HepG2 (cell line): ENCODE data around the gene CFAP61. TPM values are rescaled to one million over a fixed set of nuclear protein-coding genes. Genes with fewer than 3 reads are reported as not detected.

Source experiments
- AFF4 ChIP-seq: sonication (generic); formaldehyde crosslinking; IDR thresholded peaks from 2 replicates; pipeline ENCODE4 v1.4.0; 2020; ENCODE audit warnings: missing genetic modification reagents
- AHDC1 ChIP-seq: sonication (generic); formaldehyde crosslinking; IDR thresholded peaks from 2 replicates; pipeline ENCODE4 v1.5.1; 2020; ENCODE audit warnings: mild to moderate bottlenecking, missing genetic modification reagents, borderline replicate concordance
- IRX3 ChIP-seq: sonication (generic); formaldehyde crosslinking; IDR thresholded peaks from 2 replicates; pipeline ENCODE4 v1.8.1; 2023; ENCODE audit warnings: mild to moderate bottlenecking, low read depth, missing genetic modification reagents, borderline replicate concordance
- MIER2 ChIP-seq: IDR thresholded peaks from 2 replicates; pipeline ENCODE4 v1.6.1; 2016; ENCODE audit warnings: missing biosample characterization, missing genetic modification reagents
- NBN ChIP-seq: fragments of 450-650 bp; conservative IDR thresholded peaks from 2 replicates; pipeline ENCODE4 v1.6.1; 2017
- SNAPC2 ChIP-seq: sonication (generic); formaldehyde crosslinking; IDR thresholded peaks from 2 replicates; pipeline ENCODE4 v1.8.1; 2022; ENCODE audit warnings: mild to moderate bottlenecking, missing genetic modification reagents
- XRCC5 ChIP-seq: fragments of 200-400 bp; formaldehyde crosslinking; optimal IDR thresholded peaks from 2 replicates; pipeline ENCODE3; 2017; ENCODE audit warnings: mild to moderate bottlenecking, low read length
- ZMYM2 ChIP-seq: sonication (generic); formaldehyde crosslinking; IDR thresholded peaks from 2 replicates; pipeline ENCODE4 v1.8.0; 2022; ENCODE audit warnings: mild to moderate bottlenecking, missing genetic modification reagents
- ZNF383 ChIP-seq: sonication (generic); formaldehyde crosslinking; IDR thresholded peaks from 2 replicates; pipeline ENCODE4 v1.4.0; 2020; ENCODE audit warnings: missing genetic modification reagents, mild to moderate bottlenecking, borderline replicate concordance
- ZNF564 ChIP-seq: sonication (generic); formaldehyde crosslinking; IDR thresholded peaks from 2 replicates; pipeline ENCODE4 v1.8.1; 2023; ENCODE audit warnings: mild to moderate bottlenecking, missing genetic modification reagents
- ZNF577 ChIP-seq: sonication (generic); formaldehyde crosslinking; IDR thresholded peaks from 2 replicates; pipeline ENCODE4 v1.4.0; 2020; ENCODE audit warnings: mild to moderate bottlenecking, low read depth, missing genetic modification reagents, borderline replicate concordance
- polyA plus RNA-seq, 8 experiments: library from polyadenylated mRNA; depleted of rRNA in 3 of 8; stranded (reverse) in 7 of 8; unstranded in 1 of 8; fragments of >200 nt; fragmentation: Illumina TruSeq in 4 of 8; extraction: Trizol in 4 of 8; gene quantifications; 2 replicates each; pipeline versions ENCODE4 v1.2.1 to v1.2.3, GENCODE V29; 2011 to 2016; ENCODE audit warnings: low read depth in 4 of 8, missing spikeins in 1 of 8, mixed read lengths in 1 of 8; ENCODE audit not compliant: insufficient read depth in 1 of 8
- total RNA-seq, 5 experiments: library from RNA; depleted of rRNA; stranded (reverse); fragments of >200 nt; fragmentation: Illumina TruSeq; extraction: Trizol; gene quantifications; 2 replicates each; pipeline ENCODE4 v1.2.3, GENCODE V29; 2016; ENCODE audit warnings: low read depth in 1 of 5
- TF ChIP-seq, protein P1 (sequence below): fragments of 450-650 bp; IDR thresholded peaks from 2 replicates; pipeline ENCODE4 v1.6.1; 2017

The CFAP61 gene
- total and polyA plus RNA-seq, 2 of the 13 experiments (the other 11 are each of a cell fraction or from before 2014, with no cell fraction given): 0.27 TPM; not detected in 1

GRCh38 chr20:20009784-20010253, 42.5 kb upstream of the CFAP61 start (continued):
- TF ChIP-seq AHDC1: peak; percentile 22; the same call in 1 of the 2 replicates
- no peak for TF ChIP-seq XRCC5
- TF ChIP-seq, protein P1, sequence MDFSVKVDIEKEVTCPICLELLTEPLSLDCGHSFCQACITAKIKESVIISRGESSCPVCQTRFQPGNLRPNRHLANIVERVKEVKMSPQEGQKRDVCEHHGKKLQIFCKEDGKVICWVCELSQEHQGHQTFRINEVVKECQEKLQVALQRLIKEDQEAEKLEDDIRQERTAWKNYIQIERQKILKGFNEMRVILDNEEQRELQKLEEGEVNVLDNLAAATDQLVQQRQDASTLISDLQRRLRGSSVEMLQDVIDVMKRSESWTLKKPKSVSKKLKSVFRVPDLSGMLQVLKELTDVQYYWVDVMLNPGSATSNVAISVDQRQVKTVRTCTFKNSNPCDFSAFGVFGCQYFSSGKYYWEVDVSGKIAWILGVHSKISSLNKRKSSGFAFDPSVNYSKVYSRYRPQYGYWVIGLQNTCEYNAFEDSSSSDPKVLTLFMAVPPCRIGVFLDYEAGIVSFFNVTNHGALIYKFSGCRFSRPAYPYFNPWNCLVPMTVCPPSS: no peak
- no peak for TF ChIP-seq NBN
- TF ChIP-seq AFF4 (CRISPR knock-in tag): no peak
- no peak for TF ChIP-seq ZNF564 (CRISPR knock-in tag)
- TF ChIP-seq MIER2 (CRISPR knock-in tag): 0 out of 2 replicates have a peak, but pooled peaks have one; percentile 28
- no peak for TF ChIP-seq ZNF383
- no peak for TF ChIP-seq IRX3
- no peak for TF ChIP-seq ZMYM2
- no peak for TF ChIP-seq ZNF577
- TF ChIP-seq SNAPC2: 0 out of 2 replicates have a peak, but pooled peaks have one; percentile 27
